Calu3 (cell line): ENCODE data around the gene NEMF. TPM values are rescaled to one million over a fixed set of nuclear protein-coding genes. Genes with fewer than 3 reads are reported as not detected.
A peak's percentile ranks its signal among the peaks of the same experiment; 100 is the strongest.

ENCODE experiments used
- BruUV-seq: library from RNA; stranded (reverse); fragments of 400-500 nt; replicated peaks from 2 replicates; lab custom pipeline; 2021; lab: Mats Ljungman, UMichigan
- CTCF ChIA-PET: fragments of 300-600 bp; sonication (Branson Sonifier 250); formaldehyde crosslinking; loops from one replicate; lab custom pipeline; 2022; ENCODE audit warnings: antibody characterized with exemption; lab: Charles Lee
- DNase-seq: peaks from one replicate; pipeline ENCODE4 v3.0.0; 2022
- H3K27ac Mint-ChIP-seq: one replicate; pipeline ENCODE4 v1.8.0; 2022; ENCODE audit warnings: mixed read lengths; ENCODE audit not compliant: unreplicated experiment
- H3K27me3 Mint-ChIP-seq: one replicate; pipeline ENCODE4 v1.8.0; 2022; ENCODE audit warnings: mixed read lengths; ENCODE audit not compliant: unreplicated experiment
- H3K36me3 Mint-ChIP-seq: one replicate; pipeline ENCODE4 v1.8.0; 2022; ENCODE audit warnings: mild to moderate bottlenecking, moderate library complexity, mixed read lengths; ENCODE audit not compliant: insufficient read depth, unreplicated experiment
- H3K4me1 Mint-ChIP-seq: one replicate; pipeline ENCODE4 v1.8.0; 2022; ENCODE audit warnings: mild to moderate bottlenecking, low read depth, mixed read lengths; ENCODE audit not compliant: unreplicated experiment
- H3K4me3 Mint-ChIP-seq: one replicate; pipeline ENCODE4 v1.8.0; 2022; ENCODE audit warnings: mild to moderate bottlenecking, low read depth, moderate library complexity, mixed read lengths; ENCODE audit not compliant: unreplicated experiment
- H3K9me3 Mint-ChIP-seq: one replicate; pipeline ENCODE4 v1.8.0; 2022; ENCODE audit warnings: low read depth, mixed read lengths; ENCODE audit not compliant: unreplicated experiment
- intact Hi-C: fragments of 100-400 bp; cut with micrococcal nuclease; formaldehyde crosslinking; loops from one replicate; pipeline ENCODE4 v1.10.0; 2022; ENCODE audit not compliant: unreplicated experiment
- total RNA-seq: library from RNA; stranded (reverse); gene quantifications from 2 replicates; pipeline ENCODE4 v1.2.3, GENCODE V29; 2022
- TF ChIP-seq, protein P1 (sequence below): fragments of 200-600 bp; IDR thresholded peaks from one replicate; pipeline ENCODE4 v1.8.0; 2022; ENCODE audit warnings: antibody characterized with exemption; ENCODE audit not compliant: unreplicated experiment

The NEMF gene
- total RNA-seq, 1 experiment from 2014 or later = 77.7 TPM

DNA sequence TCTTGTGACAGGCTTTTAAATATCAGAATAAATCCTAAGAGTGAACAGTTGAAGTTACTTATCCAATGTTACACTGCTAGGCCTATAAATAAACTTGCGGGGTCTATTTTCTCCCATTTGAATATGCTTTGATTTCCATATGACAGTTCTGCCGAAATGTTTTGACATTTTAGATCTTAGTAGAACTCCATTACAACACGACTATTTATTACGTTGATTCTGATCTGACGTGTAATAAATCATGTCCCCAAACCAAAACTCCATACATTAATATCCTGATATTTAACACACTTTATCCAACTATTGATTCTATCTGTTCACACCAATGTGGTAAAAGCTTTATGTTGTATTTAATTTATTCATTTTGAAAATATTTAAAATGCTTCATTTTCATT is 16.1 kb upstream of the NEMF start:
- Mint-ChIP-seq H3K27me3 (no peaks in the 10 kb centered on the region), H3K4me1 (peaks cover 10% of the 10 kb centered on the region), H3K36me3 (peaks cover 14% of the 10 kb centered on the region), H3K27ac (peak overlapping the region; percentile 76), H3K9me3 (no peaks in the 10 kb centered on the region), H3K4me3 (peak overlapping the region; percentile 82)
- no TSS peak for BruUV-seq
- CTCF ChIA-PET = interaction anchor here (0.9 to 1.7 kb wide), 7 partner anchors 11 to 131 kb away, joined by 3 to 10 read pairs (median 3); partner anchors contain the start of gene NEMF
- TF ChIP-seq, protein P1, sequence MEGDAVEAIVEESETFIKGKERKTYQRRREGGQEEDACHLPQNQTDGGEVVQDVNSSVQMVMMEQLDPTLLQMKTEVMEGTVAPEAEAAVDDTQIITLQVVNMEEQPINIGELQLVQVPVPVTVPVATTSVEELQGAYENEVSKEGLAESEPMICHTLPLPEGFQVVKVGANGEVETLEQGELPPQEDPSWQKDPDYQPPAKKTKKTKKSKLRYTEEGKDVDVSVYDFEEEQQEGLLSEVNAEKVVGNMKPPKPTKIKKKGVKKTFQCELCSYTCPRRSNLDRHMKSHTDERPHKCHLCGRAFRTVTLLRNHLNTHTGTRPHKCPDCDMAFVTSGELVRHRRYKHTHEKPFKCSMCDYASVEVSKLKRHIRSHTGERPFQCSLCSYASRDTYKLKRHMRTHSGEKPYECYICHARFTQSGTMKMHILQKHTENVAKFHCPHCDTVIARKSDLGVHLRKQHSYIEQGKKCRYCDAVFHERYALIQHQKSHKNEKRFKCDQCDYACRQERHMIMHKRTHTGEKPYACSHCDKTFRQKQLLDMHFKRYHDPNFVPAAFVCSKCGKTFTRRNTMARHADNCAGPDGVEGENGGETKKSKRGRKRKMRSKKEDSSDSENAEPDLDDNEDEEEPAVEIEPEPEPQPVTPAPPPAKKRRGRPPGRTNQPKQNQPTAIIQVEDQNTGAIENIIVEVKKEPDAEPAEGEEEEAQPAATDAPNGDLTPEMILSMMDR = no peak
- intact Hi-C loops = loop anchor here (2.0 to 10.0 kb wide), 3 partner anchors 24 to 666 kb away; partner anchors contain the start of genes ARF6 and MAP4K5
- DNase-seq = no peak

DNA sequence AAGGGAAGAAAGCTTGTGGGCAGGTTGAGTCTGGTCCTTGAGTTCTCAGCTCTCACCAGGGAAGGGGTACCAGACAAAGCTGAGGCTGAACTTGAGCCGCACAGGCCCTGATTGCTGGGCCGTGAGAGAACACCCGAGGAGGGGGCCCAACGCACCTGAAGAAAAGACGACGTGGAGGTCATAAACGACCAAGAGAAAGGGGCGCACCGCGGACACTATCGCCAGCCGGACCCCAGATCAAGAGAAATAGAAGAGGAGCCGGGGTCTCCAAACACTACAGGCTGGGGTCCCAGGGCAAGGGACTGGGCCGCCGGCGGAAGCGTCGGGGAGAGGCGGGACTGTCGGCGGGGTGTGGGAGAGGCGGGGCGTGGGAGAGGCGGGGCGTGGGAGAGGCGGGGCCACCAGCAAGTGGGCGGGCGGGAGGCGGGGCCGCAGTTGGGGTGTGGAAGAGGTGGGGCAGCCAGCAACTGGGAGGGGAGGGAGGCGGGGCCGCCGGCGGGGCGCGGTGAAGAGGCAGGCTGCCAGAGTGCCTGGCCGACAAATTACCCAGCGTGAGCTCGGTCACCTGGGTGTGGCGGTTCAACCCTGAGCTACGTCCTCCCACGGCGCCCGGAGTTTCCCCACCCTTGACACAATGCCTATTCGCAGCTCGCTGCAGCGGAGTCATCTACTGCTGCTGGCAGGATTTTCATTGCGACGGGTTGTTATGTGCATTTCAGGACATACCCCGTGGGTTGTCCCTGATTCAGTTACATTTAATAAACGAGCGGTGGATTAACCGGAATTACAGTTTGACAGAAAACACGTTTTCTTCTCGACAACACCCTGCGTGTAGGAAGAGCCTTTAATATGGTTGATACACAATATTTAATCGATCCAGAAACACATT is 15.5 kb upstream of the NEMF start:
- intact Hi-C loops = loop anchor here (2.0 to 10.0 kb wide), 3 partner anchors 25 to 667 kb away; partner anchors contain the start of genes ARF6 and MAP4K5
- Mint-ChIP-seq H3K27me3 (no peaks in the 10 kb centered on the region), H3K9me3 (no peaks in the 10 kb centered on the region), H3K4me1 (peaks cover 8% of the 10 kb centered on the region), H3K36me3 (peaks cover 14% of the 10 kb centered on the region), H3K27ac (peak overlapping the region; percentile 76), H3K4me3 (peak overlapping the region; percentile 82)
- peak; percentile 96 for DNase-seq
- CTCF ChIA-PET = interaction anchor here (0.9 to 1.7 kb wide), 9 partner anchors 11 to 194 kb away, joined by 3 to 10 read pairs (median 5); partner anchors contain the start of gene NEMF
- no TSS peak for BruUV-seq
- TF ChIP-seq, protein P1 = no peak

DNA sequence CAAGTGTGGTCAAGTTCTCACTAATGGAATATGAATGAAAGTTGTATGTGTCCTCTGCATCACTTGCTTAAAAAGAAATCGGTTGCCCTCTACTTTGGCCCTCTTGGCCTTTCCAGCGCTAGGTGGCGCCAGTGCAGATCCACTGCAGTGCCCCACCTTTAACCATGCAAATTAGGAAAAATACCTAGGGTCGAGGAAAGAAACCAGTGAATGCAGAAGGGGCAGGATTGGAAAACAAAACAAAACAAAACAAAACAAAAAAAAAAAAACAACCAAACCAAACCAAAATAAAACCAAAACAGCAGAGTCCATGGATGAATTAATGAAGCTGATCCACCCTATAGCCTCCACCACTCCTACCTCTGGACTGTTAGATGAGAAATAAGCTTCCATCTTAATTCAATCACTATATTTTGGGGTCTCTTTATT is 12.9 kb upstream of the NEMF start:
- Mint-ChIP-seq H3K36me3 (peaks cover 14% of the 10 kb centered on the region), H3K9me3 (no peaks in the 10 kb centered on the region), H3K27ac (no peak overlapping the region), H3K4me3 (no peak overlapping the region), H3K27me3 (peaks cover 7% of the 10 kb centered on the region), H3K4me1 (peaks cover 19% of the 10 kb centered on the region)
- CTCF ChIA-PET = interaction anchor here (0.5 to 1.4 kb wide), 5 partner anchors 136 to 247 kb away, joined by 3 to 6 read pairs (median 5); no protein-coding TSS in a partner anchor
- peak; percentile 84 for DNase-seq
- no TSS peak for BruUV-seq
- TF ChIP-seq, protein P1 = peak; percentile 71
- intact Hi-C loops = loop anchor here (1.0 to 10.0 kb wide), 2 partner anchors 240 to 669 kb away; partner anchors contain the start of gene MAP4K5

DNA sequence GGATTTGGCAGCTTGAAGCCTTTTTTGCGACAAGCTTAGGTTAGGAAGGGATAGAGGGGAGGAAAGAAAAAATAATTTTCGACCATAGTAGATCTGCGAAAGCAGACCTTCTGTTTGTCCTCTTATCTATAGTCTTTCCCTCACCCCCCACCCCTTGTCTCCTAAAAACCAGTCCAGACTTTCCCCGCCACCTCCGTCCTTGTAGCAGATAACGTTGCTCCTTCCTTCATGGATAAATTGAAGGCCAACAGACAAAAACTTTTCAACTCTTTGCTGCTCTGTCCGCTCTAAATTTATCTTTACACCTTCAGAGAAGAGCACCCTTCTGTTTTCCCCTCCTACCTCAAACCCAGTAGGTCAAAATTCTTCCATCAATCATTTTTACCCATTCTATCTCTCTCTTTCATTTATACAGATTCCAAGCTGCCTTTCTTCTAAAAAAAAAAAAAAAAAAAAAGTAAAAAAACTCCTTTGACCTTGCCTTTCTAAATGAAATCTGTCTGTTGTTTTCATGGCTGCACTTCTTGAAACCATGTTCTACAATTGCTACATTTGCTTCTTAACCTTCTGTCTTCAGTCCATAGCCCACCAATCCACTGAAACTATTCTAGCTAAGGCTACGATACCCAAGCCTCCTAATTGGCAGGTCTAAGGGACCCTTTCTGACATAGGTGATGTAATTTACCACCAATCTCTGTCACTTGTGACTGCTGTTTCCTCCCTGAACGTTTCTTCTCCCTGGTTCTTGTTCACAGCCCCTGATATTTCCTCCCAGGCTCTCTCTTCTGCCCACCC is 11.1 kb upstream of the NEMF start:
- CTCF ChIA-PET = interaction anchor here (0.7 to 3.6 kb wide), 10 partner anchors 11 to 246 kb away, joined by 3 to 24 read pairs (median 7); partner anchors contain the start of gene NEMF
- peaks cover 7% of the 10 kb centered on the region for H3K27me3 Mint-ChIP-seq
- TF ChIP-seq, protein P1 = no peak
- intact Hi-C loops = loop anchor here (5.0 to 10.0 kb wide), 2 partner anchors 144 to 671 kb away; partner anchors contain the start of gene MAP4K5
- H3K9me3 Mint-ChIP-seq = no peaks in the 10 kb centered on the region
- no TSS peak for BruUV-seq
- H3K36me3 Mint-ChIP-seq = peaks cover 14% of the 10 kb centered on the region
- DNase-seq = no peak
- no peak overlapping the region for H3K27ac Mint-ChIP-seq
- H3K4me3 Mint-ChIP-seq = no peak overlapping the region
- H3K4me1 Mint-ChIP-seq = peaks cover 18% of the 10 kb centered on the region
